DMS153 (cell line): ENCODE measurements around the gene LBH.

Source experiments
- DNase-seq: peaks from one replicate; lab custom pipeline; 2025; lab: John Stamatoyannopoulos, UW

Gene LBH

GRCh38 chr2:30231212-30231995 lies at the start of gene LBH:
LBH (plus strand) TSS chr2:30231534; CDS start chr2:30231739, 205 bp downstream.
- DNase-seq = no peak

DNA sequence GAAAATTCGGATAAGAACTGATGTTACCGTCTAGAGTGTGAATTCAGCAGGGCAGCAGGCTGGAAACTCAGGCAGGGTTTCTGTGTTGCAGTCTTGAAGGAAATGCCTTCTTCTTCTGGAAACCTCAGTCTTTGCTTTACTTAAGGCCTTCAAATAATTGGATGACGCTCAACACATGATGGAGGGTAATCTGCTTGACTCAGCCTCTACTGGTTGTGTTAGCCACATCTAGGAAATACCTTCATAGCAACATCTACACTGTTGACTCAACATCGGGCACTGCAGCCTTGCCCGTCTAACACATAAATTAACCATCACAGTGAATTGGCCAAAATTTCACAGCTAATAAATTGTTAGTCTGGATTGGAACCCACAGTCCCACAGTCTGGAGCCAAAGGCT lies 47.3 kb upstream of the LBH start:
- DNase-seq = no peak

DNA sequence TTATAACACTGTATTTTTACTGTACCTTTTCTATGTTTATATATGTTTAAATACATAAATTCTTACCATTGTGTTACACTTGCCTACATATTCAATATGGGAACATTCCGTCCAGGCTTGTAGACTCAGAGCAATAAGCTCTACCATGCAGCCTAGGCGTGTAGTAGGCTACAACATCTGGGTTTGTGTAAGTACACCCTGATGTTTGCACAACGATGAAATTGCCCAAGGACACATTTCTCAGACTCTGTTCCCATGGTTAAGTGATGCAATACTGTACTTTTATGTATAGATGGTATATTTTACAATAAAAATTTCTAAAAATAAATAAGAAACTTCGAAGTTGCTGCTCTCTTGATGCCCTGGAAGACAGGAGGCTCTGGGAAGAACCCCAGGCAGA lies 46.2 kb upstream of the LBH start:
- no peak for DNase-seq

DNA sequence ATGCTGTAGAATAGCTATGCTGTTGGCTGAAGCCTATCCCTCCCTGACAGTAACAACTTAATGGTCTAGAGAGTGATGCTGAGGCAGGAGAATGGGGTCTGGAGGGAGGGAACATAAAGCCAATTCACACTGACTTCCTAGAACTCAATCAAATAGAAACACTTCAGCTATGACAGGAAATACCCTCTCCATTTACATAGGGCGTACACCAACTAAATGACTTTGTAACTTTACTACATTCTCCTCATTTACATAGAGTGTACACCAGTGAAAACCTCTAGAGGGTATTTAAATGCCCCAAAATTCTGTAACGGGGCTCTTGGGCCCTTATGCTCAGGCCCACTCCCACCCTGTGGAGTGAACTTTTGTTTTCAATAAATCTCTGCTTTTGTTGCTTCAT lies 43.0 kb upstream of the LBH start:
- no peak for DNase-seq

GRCh38 chr2:30190637-30191036 lies 40.7 kb upstream of the LBH start:
- DNase-seq = no peak

GRCh38 chr2:30191107-30191506 lies 40.2 kb upstream of the LBH start:
- no peak for DNase-seq

DNA sequence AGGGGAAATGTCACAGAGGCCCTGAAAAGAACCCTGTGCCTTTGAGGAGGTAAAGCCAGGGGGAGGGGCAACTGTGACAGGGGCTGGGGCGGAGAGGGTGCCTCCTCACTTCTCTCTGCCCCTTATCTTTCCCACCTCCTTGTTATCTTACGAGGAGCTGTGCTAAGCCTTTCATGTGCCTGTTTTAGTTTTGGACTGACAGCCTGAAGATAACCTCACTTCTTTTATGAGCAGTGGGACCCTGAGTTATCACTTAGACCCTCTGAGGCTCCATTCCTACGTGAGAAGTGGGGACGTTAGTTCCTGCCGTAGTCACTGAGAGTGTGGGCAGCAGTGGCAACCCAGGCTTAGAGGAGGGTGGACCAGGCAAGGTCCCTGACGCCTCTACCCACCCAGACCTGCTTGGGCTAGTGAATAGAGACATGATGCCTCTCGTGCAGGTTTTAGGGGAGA lies 39.5 kb upstream of the LBH start:
- no peak for DNase-seq

- no peak for DNase-seq
Observed at GRCh38 chr2:30192314-30192713, 39.0 kb upstream of the LBH start.

DNA sequence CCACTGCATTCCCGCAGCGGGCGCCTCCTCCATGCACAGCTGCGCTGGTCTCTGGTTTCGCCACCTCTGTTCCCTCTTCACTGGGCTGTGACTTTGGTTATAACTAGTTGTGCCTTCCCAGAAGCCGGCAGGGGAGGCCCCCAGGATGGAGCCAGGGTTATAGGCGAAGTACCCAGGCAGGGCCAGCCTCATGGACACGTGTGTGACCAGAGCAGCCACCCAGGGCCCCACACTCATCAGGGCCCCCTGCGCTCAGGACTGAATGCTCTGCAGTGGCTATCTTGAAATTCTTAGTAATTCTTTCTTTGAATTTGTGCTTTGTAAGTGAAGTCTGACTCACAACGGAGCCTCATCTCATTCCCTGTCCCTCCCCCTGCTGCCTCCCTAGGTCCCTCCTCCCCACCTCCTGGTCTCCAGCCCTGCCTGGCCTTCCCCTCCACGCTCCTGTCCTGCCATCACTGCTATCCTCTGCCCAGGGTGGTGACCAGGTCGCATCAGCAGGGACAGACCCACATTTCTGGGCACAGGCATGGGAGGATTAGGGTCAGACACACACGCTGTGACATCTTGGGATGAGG lies 38.1 kb upstream of the LBH start:
- no peak for DNase-seq

GRCh38 chr2:30194421-30194820 lies 36.9 kb upstream of the LBH start:
- no peak for DNase-seq

DNA sequence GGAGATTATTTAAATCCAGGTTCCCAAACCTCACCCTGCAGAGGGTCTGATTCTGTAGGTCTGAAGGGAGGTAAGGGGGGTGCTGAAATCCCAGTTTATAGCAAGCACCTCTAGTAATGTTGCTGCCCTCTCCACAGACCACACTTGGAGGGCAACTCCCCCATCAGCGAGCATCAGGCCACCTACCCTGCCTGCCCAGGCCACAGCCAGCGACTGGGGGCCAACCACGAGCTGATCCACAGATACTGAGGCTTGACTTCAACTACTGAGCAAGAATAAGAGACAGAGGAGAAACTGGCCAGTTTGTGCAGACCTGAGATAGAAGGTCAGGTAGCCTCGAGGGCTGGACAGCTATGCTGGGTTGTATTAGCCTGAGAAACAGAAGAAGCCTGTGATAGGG lies 36.3 kb upstream of the LBH start:
- no peak for DNase-seq

DNA sequence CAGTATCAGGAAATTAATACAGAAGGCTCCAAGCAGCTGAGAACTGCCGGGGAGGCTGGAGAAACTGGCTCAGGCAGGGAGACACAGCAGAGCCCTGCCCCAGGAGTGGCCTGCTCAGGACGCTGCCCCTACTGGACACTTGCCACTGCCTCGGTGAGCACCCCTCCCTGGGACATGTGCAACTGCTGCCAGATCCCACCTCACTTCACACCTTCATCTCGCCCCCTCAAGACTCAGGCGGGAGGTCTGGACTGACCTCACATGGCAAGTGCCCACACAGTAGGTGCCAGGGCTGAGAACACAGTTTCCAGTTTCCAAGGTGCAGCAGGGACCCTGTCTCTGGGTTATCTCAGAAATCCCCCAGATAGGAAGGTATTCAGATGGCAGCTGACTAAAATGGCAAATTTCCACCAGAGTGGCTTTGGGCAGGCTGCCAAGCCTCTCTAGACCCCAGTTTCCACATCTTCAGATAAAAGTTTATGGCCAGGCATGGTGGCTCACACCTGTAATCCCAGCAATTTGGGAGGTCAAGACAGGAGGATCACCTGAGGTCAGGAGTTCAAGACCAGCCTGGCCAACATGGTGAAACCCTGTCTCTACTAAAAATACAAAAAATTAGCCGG lies 33.7 kb upstream of the LBH start:
- DNase-seq = no peak

GRCh38 chr2:30201990-30202389 lies 29.3 kb upstream of the LBH start:
- no peak for DNase-seq

- DNase-seq = no peak
Observed at GRCh38 chr2:30203156-30203555, 28.2 kb upstream of the LBH start.

DNA sequence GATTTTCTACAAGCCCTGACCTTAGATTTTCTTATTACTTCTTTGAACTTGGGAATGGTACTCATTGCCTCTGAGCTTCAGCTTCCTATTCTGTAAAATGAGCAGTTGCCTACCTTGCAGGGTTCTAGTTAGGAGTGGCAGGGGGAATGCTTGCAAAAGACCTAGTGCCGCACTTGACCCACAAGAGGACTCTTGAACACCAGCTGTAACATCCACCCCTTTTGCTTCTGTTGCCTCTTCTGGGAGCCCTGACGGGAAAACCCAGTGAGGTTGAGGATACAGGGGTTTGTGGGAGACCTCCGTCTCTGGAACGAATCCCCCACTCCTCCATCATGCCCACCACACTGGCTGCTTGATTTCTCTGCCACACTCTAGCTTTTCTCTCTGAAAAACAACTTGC lies 27.1 kb upstream of the LBH start:
- DNase-seq = no peak

DNA sequence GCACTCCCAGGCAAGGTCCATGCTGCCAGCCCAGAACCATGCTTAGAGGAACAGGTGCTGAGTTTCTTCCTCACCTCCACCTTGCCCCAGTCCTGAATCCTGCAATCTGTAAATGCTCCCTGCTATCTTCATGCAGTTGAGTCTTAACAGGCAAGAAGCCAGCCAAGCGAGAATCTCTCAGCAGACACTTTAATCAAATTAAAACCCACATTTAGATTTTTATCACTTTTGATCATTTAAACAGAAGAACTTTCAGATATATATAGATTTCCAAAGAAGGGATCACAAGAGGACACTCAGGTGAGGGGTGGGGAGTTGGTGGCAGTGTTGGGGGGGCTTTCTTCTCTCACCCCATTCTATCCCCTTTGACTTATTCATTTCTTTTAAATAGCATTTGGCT lies 25.9 kb upstream of the LBH start:
- DNase-seq = no peak

DNA sequence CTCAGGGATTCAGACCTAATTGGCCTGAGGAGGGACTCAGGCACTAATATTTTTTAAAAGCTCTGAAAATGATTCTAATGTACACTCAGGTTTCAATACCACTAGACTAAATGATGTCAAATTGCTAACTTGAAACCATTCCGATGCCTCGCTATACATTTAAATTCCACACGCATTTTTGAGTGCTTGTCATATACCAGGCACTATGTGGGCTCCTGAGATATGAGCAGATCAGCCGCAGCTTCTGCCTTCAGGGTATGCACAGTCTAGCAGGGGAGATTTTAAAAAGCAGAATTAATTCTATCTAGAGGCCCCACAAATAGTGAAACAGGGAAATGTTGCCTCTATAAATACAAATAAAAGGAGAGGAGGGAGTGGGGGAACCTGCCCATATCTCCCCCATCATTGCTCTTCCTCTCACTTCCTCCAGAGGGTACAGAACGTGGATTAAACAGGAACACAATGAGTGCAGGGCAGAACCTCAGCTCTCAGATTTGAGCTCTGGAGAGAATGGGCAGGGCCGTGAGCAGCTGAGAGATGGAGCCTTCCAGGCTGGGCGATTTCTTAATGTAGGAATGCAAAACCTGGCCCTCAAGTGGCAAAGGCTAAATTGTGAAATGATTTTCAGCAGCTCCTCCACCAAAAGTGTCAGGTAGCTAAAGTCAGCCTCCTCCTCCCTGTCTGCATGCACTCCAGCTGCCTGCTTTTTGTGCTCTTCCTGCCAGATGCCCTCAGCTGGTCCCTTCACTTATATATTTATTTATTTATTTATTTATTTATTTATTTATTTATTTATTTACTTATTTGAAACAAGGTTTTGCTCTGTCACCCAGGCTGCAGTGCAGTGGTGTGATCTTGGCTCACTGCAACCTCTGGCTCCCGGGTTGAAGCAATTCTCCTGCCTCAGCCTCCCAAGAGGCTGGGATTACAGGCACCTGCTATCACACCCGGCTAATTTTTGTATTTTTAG lies 24.6 kb upstream of the LBH start:
- DNase-seq = no peak

DNA sequence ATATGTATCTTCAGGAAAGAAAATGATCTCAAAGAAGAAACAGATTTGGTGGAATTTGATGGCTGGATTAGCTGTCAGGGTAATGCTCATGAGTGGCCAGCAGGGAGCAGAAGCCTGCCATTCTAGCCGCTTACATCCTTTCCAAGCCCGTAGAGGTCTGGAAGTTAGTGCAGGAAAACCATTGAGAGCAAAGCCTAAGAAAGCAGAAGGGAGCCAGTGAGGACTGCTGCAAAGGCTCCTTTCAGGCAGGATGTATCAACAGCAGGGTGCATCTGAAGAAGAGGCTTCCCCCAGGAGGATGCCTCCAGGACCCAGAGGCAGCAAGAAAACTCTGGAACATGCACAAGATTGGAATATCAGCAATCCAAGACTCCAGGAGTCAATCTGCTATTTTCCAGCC lies 22.9 kb upstream of the LBH start:
- peak; percentile 44 for DNase-seq

DNA sequence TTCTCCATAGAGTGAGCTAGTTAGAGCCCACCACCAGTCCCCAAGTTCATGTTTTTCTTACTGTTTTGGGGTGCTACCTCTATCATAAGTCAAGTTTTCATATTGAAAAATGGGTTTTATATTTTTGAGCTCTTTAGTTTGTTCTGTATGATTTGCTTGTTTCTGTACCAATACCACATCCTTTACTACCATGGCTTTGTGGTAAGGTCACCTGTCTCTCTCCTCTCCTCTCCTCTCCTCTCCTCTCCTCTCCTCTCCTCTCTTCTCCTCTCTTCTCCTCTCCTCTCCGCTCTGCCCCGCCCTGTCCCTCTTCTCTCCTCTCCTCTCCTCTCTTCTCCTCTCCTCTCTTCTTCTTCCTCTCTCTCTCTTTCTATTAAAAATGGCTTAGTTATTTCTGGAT lies 22.1 kb upstream of the LBH start:
- no peak for DNase-seq

DNA sequence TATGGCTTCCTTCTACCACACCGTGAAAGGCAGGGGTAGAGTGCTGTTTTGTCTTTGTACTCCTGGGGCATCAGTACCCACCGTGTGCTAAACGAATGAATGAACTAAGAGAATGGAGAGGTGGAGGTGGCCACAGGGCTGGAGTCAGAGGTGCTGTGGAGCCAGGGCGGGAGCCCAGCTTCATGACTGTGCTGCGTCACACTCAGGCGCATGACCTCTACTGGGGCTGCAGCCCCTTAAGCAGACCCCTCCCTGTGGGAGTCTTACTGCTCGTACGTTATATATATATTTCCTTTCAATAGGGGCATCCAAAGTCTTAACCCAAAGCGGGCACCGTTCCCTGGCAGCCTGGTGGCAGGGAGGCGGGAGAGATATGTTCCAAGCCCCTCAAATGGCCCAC lies 18.0 kb upstream of the LBH start:
- DNase-seq = no peak

- DNase-seq = no peak
Observed at GRCh38 chr2:30213907-30214463, 17.3 kb upstream of the LBH start.

DNA sequence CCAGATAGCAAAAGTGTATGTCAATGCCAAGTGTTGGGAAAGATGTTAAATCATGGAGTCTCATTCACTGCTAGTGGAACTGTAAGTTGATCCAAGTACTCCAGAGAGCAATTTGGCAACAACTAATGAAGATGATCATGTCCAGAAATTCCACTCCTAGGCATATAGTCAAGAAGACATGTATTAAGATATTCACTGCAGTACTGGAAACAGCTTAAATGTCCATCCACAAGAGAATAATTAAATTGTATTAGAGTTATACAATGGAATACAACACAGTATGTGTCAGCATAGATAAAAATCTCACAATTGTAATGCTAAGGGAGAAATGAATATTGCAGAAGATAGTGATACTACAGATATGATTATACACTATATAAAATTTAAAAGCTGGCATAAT lies 15.2 kb upstream of the LBH start:
- no peak for DNase-seq
